22Rv1 (cell line): ENCODE measurements around the gene TMEM30B.
A peak's percentile ranks its signal among the peaks of the same experiment; 100 is the strongest.

Experiments
- H3K27ac ChIP-seq: fragments of 450-650 bp; 2 replicates; pipeline ENCODE4 v1.5.1; 2017
- CTCF ChIP-seq: fragments of 450-650 bp; IDR thresholded peaks from 2 replicates; pipeline ENCODE4 v1.5.1; 2017; ENCODE audit warnings: mild to moderate bottlenecking
- ZFX ChIP-seq: fragments of 450-650 bp; IDR thresholded peaks from 2 replicates; pipeline ENCODE4 v1.6.1; 2017; ENCODE audit warnings: antibody characterized with exemption, borderline replicate concordance

TMEM30B gene

GRCh38 chr14:61285364-61285763 lies 4.2 kb upstream of the TMEM30B start:
- H3K27ac ChIP-seq, result no peak overlapping the region
- TF ChIP-seq ZFX, result no peak

GRCh38 chr14:61284001-61284400 lies 2.9 kb upstream of the TMEM30B start:
- H3K27ac ChIP-seq, result no peak overlapping the region
- TF ChIP-seq ZFX (no peak), CTCF (no peak)

- TF ChIP-seq CTCF, result no peak
- TF ChIP-seq ZFX, result no peak
- H3K27ac ChIP-seq, result no peak overlapping the region
Measured at GRCh38 chr14:61282746-61283145, 1.6 kb upstream of the TMEM30B start.

GRCh38 chr14:61281948-61282275 lies 774 bp upstream of the TMEM30B start:
- TF ChIP-seq ZFX (no peak), CTCF (no peak)
- peak overlapping the region; percentile 80 for H3K27ac ChIP-seq

- TF ChIP-seq CTCF (peak; percentile 30), ZFX (no peak)
- H3K27ac ChIP-seq, result peak overlapping the region; percentile 80
Measured at GRCh38 chr14:61280526-61281185, 482 bp downstream of the TMEM30B start.

GRCh38 chr14:61280092-61280525 lies 1.0 kb downstream of the TMEM30B start:
- no peak overlapping the region for H3K27ac ChIP-seq

GRCh38 chr14:61279082-61279481 lies 2.1 kb downstream of the TMEM30B start:
- no peak for TF ChIP-seq ZFX
- no peak for TF ChIP-seq CTCF
- H3K27ac ChIP-seq, result no peak overlapping the region

More at GRCh38 chr14:61280092-61280525, 1.0 kb downstream of the TMEM30B start:
- TF ChIP-seq ZFX, result no peak
- no peak for TF ChIP-seq CTCF

- no peak overlapping the region for H3K27ac ChIP-seq
- TF ChIP-seq CTCF, result no peak
- no peak for TF ChIP-seq ZFX
Measured at GRCh38 chr14:61277784-61278183, 3.4 kb downstream of the TMEM30B start.
